HS-27A (cell line): ENCODE data around the gene SMAD3.
"Not testable (repeated sequence)": the region's sequence is repeated elsewhere in the genome, so short reads cannot be mapped to it uniquely, and the experiment has no call there.

Source experiments
- DNase-seq: peaks from one replicate; pipeline ENCODE4 v3.0.0-alpha.2; 2012; ENCODE audit warnings: low read depth, missing footprints

Gene SMAD3

DNA sequence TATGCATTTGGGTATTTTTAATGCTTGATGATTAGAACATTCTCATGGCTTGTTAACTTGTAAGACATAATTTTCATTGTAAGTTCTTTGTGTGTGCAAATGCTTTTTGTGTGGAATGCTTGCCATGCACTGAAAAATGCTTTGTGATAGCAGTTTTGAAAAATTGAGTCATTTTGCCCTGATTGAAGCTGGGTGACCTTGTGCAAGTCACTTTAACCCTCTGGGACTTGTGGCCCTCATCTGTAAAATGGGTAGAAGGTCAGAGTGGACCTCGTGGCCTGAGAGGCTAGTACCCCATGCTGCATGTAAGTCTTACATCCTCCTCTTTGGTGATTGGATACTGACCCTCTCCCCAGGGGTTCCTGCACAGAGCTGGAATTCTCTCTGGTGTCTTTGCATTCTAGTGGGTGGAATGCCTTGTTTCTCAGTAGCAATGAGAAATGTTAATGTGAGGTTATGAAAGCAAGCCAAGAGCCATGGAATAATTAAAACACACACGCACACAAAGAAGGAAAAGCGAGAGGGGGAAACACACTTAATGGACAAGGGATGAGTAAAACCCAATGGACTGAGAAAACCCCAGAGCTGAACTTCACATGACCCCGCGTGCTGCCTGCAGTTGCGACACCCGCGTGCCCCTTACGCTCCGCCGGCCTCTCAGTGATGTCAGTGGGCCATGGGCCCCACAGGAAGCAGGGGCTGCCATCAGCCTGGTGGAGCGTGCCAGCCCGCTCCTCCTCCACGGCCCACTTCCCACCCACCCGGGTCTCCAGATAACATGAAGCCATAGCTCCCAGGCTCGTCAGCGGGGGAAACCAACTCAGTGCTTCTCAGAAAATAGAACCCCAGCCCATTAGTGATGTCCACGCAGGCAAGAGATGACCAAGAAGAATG lies 44.0 kb downstream of the SMAD3 start:
- no peak for DNase-seq

DNA sequence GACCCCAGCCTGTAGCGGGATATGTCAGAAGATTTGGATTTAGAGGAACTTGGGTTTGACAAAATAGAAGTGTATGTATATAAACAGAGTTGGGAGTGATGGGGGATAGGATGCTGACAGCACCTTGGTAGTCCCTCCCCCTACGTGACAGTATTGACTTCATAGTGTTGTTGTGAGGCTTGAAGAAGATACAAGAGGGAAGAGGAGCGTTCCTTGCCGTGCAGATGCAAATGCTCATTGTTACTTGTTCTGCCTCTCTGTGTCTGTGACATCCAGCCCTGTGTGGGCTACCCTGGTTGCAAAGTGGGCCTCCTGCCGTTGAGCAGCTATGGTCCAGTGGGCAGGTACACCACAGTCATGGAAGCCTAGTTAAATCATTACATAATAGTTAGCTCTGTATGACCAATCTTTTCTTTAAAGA lies 45.0 kb downstream of the SMAD3 start:
- no peak for DNase-seq

GRCh38 chr15:67110958-67111864 lies 45.8 kb downstream of the SMAD3 start:
- DNase-seq = no peak

- no peak for DNase-seq
Measured at GRCh38 chr15:67114046-67114445, 48.6 kb downstream of the SMAD3 start.

- DNase-seq = no peak
Measured at GRCh38 chr15:67114846-67115585, 49.6 kb downstream of the SMAD3 start.

- no peak for DNase-seq
Measured at GRCh38 chr15:67115586-67115969, 50.2 kb downstream of the SMAD3 start.

DNA sequence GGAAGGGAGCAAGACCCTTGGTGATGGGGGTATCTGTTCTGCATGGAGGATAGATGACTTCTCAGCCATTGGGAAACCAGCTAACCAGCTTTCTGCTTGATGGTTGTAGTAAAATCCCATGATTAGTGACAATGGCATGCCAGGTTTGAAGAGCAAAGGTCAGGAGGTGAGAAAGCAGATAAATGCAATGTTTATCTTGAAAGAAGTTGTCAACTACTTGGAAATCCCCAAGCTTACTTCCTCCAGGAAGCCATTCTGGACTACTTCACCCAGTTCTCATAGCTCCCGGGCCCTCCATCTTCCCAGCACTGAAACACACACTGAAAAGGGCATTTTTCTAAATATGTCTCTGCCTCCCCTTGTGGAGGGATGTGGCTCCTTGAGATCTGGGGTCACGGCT lies 51.3 kb downstream of the SMAD3 start:
- no peak for DNase-seq

DNA sequence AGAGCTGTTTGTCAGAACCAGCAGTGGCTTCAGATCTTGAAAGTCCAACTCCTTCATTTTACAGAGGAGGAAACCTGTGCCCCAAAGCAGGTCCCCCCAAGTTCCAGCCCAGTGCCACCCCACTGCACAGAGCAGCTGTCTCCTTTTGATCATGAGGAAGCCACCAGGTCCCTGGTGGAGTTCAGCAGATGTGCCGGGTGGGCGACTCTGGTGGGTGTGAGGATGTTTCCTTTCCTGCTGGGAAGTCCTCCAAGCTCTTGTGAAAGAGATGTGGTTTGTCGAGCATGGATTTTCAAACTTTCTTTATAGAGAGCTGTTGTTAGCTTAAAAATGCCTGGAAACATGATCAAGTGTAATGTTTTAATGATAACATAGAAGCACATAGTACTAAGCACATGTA lies 52.0 kb downstream of the SMAD3 start:
- no peak for DNase-seq

DNA sequence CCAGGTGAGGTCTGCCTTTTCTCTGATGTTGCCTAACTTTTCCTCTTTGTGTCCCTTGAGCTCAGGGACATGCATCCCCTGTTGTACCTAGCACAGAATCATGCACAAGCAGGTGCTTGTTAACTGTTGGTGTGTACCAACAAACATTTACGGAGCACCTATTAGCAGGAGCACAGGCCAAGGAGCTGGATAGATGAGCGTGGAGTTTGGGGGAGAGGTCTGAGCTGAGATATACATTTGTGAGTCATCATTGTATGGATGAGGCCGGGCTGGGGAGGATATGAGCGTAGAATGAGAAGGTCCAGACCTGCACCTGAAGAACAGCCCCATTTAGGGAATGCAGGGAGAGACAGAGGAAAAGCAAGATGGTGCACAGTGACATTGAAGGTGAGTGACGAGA lies 53.4 kb downstream of the SMAD3 start:
- DNase-seq = no peak

DNA sequence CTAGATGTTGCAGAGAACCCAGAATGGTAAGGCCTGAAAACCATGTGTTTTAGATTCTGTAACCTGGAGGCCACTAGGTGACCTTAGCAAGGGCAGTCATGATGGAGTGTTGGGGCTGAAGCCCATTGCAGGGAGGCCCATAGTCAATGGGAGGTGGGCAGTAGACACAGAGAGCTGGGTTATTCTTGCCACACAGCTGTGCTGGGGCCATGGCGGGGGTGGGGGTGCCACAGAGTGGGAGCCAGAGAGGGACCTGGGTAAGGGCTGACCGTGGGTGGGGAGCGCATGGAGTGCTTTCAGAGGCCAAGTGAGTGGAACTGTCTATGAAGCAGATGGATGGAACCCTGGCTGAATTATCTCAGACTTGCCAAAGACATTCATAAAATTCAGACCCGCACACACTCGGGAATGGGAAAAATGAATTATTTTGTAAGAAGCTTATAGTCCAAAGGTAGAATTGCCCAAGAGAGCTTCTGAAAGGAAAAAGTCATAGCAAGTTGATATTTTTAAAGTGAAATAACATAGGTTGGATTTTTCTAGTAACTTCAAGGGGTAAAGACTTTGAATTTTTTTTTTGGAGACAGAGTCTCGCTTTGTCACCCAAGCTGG lies 53.9 kb downstream of the SMAD3 start:
- DNase-seq = no peak

DNA sequence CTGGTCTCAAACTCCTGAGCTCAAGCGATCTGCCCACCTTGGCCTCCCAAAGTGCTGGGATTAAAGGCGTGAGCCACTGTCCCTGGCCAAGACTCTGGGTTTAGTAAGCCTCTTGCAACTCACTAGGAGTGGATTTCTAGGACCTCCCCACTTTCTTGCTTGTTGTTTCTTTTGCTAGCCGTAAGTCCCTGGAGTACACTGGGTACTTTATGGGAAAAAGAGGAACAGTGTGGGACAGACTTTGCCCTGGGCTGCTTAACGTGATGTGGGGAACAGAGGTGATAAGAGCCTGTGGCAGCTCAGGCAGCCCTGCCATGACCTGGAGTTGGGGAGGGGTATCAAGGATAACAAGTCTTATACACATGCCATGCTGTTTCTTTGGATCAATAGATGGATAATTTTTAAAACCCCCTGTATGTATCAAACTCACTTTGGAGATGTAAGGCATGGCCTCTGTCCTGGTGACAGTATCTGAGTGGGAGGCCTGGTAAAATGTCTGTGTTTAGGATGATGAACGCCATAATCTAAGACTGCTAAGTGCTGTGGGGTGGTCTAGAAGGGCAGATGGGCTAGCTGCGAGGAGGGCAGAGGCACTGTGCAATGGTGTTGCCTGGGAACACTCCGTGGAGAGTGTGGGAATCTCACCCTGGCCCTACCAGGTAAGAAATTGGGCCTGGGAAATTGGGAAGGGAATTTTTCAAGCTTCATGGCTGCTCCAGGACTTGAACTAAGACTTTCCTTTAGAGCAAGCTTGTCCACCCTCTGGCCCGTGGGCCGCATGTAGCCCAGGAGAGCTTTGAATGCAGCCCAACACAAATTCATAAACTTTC lies 54.8 kb downstream of the SMAD3 start:
- DNase-seq = no peak

- no peak for DNase-seq
Measured at GRCh38 chr15:67120839-67121643, 55.6 kb downstream of the SMAD3 start.

DNA sequence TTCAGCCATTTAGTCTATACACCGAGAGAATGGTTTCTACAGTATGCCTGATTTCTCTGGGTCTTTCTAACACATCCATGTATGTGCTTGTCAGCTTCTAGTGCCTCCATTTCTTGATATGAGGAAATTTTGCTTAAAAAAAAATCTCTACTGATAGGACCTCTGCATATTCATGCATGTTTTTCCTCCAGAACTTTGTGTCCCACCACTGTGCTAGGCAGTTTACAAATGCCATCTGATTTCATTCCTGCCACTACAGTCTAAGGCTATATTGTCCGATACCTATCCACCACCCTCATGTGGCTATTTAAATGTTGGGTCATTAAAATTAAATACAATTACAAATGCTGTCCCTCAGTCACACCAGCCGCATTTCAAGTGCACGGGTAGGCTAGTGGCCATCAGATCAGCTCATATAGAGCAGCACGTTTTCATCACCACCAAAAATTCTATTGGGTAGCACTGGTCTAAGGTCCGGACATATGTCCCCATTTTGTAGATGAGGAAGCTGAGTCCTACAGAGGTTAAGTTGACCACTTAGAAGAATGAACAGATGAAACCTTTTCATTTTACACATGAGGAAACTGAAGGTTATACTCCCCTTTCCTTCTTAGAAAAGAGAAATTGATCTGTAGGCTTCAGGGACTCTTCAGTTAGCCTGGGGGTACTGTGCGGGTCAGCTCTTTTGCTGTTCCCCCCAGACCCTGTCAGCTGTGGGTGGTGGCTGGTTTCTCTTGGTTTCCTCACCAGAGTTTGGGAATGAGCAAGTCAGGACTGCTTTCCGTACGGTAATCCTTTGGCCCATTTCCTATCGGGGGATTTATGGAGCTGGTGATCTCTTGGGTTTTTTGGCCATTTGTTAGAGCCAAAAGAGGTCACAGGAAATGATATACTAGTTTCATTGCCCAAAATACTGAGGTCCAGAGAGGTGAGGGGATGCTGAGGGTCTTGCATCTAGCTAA lies 56.5 kb downstream of the SMAD3 start:
- no peak for DNase-seq

DNA sequence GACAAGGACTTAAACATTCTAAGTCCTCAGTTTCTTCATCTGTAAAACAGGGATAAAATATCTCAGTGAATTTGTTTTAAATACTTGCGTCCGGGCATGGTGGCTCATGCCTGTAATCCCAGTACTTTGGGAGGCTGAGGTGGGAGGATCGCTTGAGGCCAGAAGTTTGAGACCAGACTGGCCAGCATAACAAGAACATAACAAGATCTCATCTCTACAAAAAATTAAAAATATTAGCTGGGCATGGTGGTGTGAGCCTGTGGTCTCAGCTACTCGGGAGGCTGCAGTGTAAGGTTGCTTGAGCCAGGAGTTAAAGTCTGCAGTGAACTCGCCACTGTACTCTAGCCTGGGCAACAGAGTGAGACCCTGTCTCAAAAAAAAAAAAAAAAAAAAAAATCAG lies 57.4 kb downstream of the SMAD3 start:
- not testable (repeated sequence) for DNase-seq

GRCh38 chr15:67123291-67123690 lies 57.9 kb downstream of the SMAD3 start:
- DNase-seq = not testable (repeated sequence)

GRCh38 chr15:67124111-67124510 lies 58.7 kb downstream of the SMAD3 start:
- no peak for DNase-seq

- no peak for DNase-seq
Measured at GRCh38 chr15:67124911-67125588, 59.6 kb downstream of the SMAD3 start.
